Progenitor cell of endocrine pancreas (in vitro differentiated cells): ENCODE data around the gene NRXN3. TPM values are rescaled to one million over a fixed set of nuclear protein-coding genes. Genes with fewer than 3 reads are reported as not detected.

Experiments
- DNase-seq: peaks from one replicate; pipeline ENCODE4 v3.0.0; 2021; ENCODE audit warnings: low spot score; ENCODE audit not compliant: unreplicated experiment
- H3K27ac Mint-ChIP-seq: 2 replicates; pipeline ENCODE4 v1.8.0; 2021; ENCODE audit warnings: mild to moderate bottlenecking, moderate library complexity, mixed read lengths
- H3K27me3 Mint-ChIP-seq: 2 replicates; pipeline ENCODE4 v1.8.0; 2021; ENCODE audit warnings: mixed read lengths
- H3K36me3 Mint-ChIP-seq: 2 replicates; pipeline ENCODE4 v1.8.0; 2022; ENCODE audit warnings: mixed read lengths; ENCODE audit not compliant: insufficient read depth
- H3K4me1 Mint-ChIP-seq: 2 replicates; pipeline ENCODE4 v1.8.0; 2021; ENCODE audit warnings: low read depth, mixed read lengths
- H3K4me3 Mint-ChIP-seq: 2 replicates; pipeline ENCODE4 v1.8.0; 2021; ENCODE audit warnings: low read depth, mild to moderate bottlenecking, moderate library complexity, mixed read lengths
- H3K9me3 Mint-ChIP-seq: 2 replicates; pipeline ENCODE4 v1.8.0; 2021; ENCODE audit warnings: low read depth, mixed read lengths
- total RNA-seq: library from RNA; stranded (reverse); gene quantifications from 2 replicates; pipeline ENCODE4 v1.2.1, GENCODE V29; 2021
- TF ChIP-seq, protein P1 (sequence below): fragments of 200-600 bp; sonication (generic); IDR thresholded peaks from one replicate; pipeline ENCODE4 v1.5.0; 2021; ENCODE audit warnings: antibody characterized with exemption, mild to moderate bottlenecking; ENCODE audit not compliant: unreplicated experiment

Gene NRXN3
- total RNA-seq, 1 donor from 2014 or later, result 22.1 TPM

DNA sequence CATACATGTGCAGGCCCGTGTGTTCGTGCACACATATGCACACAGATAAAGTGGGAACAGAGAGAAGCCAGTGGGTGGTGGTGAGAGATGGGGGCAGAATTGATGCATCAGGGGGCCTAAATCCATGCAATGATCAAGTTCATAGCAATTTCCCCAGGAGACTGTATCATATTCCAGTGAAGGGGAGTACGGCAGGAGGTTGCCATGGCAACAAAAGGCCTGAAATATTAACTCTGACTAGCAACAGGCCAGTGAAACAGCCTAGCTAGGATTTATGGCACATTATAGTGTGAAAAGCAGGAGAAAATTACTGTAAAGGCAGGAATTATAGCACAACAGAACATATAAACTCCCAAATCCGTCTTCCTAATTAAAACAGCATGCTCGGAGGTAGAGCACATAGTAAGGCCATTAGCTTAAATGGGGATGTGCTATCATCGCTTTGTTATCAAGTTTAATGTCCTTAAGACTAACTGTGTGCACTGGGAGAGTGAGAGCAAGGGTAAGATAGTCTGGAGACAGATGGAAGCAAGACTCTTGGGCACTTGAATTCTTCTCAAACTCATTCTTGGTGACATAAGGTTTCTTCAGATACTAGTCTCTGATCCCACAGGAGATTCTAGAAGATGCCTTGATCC is 1234.8 kb downstream of the NRXN3 start:
- Mint-ChIP-seq H3K4me3 (no peak overlapping the region), H3K36me3 (peaks cover 10% of the 10 kb centered on the region), H3K4me1 (no peaks in the 10 kb centered on the region), H3K27ac (peak overlapping the region; percentile 14), H3K27me3 (no peaks in the 10 kb centered on the region), H3K9me3 (peaks cover 9% of the 10 kb centered on the region)
- no peak for DNase-seq
- TF ChIP-seq, protein P1, sequence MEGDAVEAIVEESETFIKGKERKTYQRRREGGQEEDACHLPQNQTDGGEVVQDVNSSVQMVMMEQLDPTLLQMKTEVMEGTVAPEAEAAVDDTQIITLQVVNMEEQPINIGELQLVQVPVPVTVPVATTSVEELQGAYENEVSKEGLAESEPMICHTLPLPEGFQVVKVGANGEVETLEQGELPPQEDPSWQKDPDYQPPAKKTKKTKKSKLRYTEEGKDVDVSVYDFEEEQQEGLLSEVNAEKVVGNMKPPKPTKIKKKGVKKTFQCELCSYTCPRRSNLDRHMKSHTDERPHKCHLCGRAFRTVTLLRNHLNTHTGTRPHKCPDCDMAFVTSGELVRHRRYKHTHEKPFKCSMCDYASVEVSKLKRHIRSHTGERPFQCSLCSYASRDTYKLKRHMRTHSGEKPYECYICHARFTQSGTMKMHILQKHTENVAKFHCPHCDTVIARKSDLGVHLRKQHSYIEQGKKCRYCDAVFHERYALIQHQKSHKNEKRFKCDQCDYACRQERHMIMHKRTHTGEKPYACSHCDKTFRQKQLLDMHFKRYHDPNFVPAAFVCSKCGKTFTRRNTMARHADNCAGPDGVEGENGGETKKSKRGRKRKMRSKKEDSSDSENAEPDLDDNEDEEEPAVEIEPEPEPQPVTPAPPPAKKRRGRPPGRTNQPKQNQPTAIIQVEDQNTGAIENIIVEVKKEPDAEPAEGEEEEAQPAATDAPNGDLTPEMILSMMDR, result no peak

GRCh38 chr14:79405512-79405910 is 1235.3 kb downstream of the NRXN3 start:
- Mint-ChIP-seq H3K4me1 (no peaks in the 10 kb centered on the region), H3K9me3 (peaks cover 9% of the 10 kb centered on the region), H3K36me3 (peaks cover 10% of the 10 kb centered on the region), H3K27ac (no peak overlapping the region), H3K27me3 (no peaks in the 10 kb centered on the region), H3K4me3 (no peak overlapping the region)
- TF ChIP-seq, protein P1, result no peak
- DNase-seq, result no peak

- H3K4me3 Mint-ChIP-seq, result no peak overlapping the region
- H3K36me3 Mint-ChIP-seq, result peaks cover 8% of the 10 kb centered on the region
- H3K27me3 Mint-ChIP-seq, result no peaks in the 10 kb centered on the region
- H3K27ac Mint-ChIP-seq, result no peak overlapping the region
- no peak for DNase-seq
- no peaks in the 10 kb centered on the region for H3K4me1 Mint-ChIP-seq
- peaks cover 9% of the 10 kb centered on the region for H3K9me3 Mint-ChIP-seq
- TF ChIP-seq, protein P1, result no peak
Observed at GRCh38 chr14:79407572-79407971, 1237.4 kb downstream of the NRXN3 start.

GRCh38 chr14:79408696-79409095 is 1238.5 kb downstream of the NRXN3 start:
- DNase-seq, result no peak
- Mint-ChIP-seq H3K9me3 (peaks cover 6% of the 10 kb centered on the region), H3K27ac (no peak overlapping the region), H3K27me3 (no peaks in the 10 kb centered on the region), H3K4me3 (no peak overlapping the region), H3K4me1 (peaks cover 8% of the 10 kb centered on the region), H3K36me3 (peaks cover 5% of the 10 kb centered on the region)
- TF ChIP-seq, protein P1, result peak; percentile 24

DNA sequence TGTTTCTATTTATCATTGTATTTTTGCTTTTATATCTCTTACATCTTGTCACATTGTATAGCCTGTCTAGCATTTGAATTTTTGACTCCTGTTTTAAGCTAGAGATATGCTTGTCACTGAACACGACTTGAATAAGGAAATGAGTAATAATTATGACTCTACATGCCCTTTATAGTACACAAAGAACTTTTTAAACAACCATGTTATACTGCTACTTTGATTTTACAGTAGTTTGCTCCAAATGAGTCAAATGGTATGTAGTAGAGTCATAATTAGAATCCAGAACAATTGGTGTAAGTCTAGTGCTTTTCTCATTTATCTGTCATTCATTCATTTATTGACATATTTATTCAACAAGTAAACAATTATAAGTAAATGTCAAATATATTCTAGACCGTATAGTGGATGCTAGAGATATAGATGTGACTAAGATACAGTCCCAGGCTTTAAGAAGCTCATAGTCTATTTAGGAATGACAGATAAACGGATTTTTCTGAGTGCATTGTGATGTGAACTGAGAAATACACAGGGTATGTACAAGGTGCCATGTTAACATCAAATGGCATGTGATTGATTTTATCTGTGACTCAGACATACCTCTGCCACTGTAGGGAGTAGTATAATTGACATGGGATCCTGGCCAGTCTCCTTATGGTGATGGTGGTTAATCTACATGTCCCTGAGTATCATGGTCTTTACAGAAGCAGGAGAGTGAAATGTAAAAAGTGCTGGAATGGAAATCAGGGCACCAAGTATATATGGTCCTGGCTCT is 1241.4 kb downstream of the NRXN3 start:
- Mint-ChIP-seq H3K9me3 (no peaks in the 10 kb centered on the region), H3K4me3 (no peak overlapping the region), H3K27ac (no peak overlapping the region), H3K4me1 (peaks cover 8% of the 10 kb centered on the region), H3K36me3 (no peaks in the 10 kb centered on the region), H3K27me3 (no peaks in the 10 kb centered on the region)
- TF ChIP-seq, protein P1, result no peak
- no peak for DNase-seq
